Retinal pigment epithelial cell (primary cell): Measurements from ENCODE around the gene PLA2G4F.

ENCODE experiments used
- DNase-seq: peaks from one replicate; pipeline ENCODE4 v3.0.0-alpha.2; 2010; ENCODE audit warnings: low read depth
- H3K4me3 ChIP-seq: 2 replicates; pipeline ENCODE4 v1.5.1; 2011; ENCODE audit warnings: mild to moderate bottlenecking, low read length, control low read depth, moderate library complexity
- CTCF ChIP-seq: conservative IDR thresholded peaks from 2 replicates; pipeline ENCODE4 v1.5.1; 2011; ENCODE audit warnings: low read depth, low read length, control low read depth, inconsistent platforms

Gene PLA2G4F

DNA sequence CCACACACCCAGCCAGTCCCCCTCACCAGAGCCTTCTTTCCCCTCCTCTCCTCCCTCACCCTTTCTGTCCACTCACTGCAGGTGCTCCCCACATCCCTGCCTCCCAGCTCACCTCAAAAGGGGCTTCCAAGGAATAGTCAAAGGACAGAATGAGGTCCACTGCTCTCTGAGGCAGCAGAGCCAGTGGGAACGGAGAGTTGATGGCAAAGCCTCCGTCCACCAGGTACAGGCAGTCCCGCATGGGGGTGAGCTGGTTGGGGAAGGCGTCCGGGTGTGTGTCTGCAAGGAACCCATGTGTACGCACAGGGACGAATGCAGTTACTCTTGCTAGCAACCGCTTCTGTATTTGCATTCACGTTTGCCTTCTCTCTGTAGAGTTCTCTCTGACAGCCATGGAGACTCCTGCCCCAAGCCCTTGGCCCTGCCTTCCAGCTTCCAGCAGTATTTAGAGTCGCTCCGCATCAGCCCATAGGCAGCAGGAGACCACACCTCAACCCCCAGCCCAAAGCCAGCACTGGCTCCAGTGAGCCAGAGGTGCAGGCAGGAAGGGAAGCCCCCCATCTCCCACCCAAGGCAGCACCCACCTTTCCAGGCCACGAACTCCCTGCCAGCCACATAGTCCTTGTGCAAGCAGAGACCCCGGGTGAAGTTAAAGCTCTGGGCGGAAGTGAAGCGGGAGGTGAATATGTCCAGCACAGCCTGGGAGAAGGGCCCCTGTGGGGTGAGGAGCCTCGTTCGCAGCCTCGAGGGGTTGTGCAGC lies 12.4 kb downstream of the PLA2G4F start:
- no peak overlapping the region for H3K4me3 ChIP-seq
- no peak for DNase-seq
- no peak for TF ChIP-seq CTCF

- DNase-seq = no peak
- no peak for TF ChIP-seq CTCF
- H3K4me3 ChIP-seq = no peak overlapping the region
Observed at GRCh38 chr15:42143356-42143755, 13.1 kb downstream of the PLA2G4F start.

DNA sequence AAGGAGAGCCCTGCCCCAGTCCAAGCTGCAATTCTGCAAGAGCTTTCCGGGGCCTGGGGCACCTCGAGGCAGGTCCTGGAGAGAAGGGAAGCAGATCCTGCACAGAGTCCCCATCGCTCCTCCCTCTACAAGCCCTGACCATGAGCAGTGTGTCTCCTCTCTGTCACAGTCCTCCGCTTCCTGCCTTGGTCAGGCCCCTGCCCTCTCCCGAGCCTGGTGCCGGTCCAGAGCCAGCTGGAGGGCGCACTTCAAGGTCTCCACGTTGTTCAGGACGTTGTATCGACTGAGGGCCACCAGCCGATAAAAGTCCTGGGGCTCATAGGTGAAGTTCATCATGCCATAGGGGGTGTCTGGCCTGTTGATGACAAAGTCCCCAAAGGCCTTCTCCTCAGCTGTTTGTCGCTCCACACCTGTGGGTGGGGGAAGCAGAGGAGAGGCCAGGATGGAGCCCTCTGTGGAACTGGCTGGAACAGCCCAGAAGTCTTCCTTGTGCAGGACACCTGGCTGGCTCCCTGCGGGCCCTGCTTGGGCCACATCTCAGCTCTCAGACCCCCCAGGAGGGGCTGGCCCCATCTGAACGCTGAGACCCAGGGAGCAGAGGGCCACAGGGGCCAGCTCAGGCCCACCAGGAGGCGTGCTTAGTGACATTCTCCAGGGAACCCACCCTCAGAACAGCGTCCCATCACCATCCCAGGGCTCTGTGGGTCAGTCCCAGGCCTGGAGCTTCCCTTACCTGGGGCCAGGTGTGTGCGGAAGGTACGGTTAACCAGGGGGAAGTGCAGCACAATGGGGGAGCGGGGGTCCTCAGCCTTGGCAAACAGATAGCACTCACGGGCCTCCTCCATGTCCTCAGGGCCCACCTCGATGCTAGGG lies 14.4 kb downstream of the PLA2G4F start:
- DNase-seq = no peak
- H3K4me3 ChIP-seq = no peak overlapping the region
- TF ChIP-seq CTCF = no peak

DNA sequence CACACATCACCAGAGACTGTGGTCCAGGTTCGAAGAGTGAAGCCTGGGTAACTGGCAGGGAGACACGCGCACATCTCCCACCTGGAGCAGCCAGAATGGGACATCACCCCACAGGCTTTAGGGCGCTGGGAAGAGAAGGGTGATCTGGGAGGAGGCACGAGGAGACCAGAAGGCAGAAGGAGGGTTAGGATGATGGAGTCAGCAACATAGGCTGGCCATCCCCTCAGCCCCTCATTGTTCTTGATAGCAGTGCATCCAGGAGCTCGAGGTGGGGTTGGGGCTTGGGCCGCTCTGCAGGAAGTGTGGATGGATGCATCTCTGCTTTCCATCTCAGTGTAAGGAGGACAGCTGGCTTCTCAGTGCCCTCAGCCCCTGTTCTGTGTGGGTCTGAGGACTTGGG lies 15.2 kb downstream of the PLA2G4F start:
- DNase-seq = no peak
- H3K4me3 ChIP-seq = no peak overlapping the region
- TF ChIP-seq CTCF = no peak

DNA sequence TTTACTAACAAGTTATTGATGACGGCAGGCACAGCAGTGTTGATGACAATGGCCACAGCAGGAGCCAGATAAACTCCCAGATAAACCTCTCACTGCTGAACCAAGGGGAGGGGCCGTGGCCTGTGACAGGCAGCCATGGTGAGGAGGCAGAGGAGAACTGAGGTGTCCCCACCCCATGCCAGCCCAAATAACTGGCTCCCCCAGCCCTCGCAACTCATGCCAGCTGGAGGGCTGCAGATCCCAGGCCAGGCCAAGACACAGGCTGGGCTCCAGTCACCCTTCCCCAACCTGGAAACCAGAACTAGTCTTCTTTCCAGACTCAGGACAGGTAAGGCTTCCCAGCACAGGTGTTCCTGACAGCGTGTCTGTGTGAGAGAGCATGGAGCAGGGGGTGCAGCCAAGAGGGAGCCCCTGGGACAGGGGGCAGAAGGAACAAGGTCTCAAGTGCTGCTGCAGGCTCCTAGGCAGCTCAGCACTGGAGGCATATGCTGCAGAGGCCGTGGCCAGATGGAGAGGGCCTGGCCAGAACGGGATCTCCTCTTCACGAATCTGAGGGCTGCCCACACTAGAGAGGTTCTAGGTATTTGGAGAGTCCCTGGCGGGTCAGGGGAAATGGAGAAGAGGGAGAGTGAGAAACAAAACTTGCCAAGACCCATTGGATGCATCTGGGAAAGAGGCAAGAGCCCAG lies 15.9 kb downstream of the PLA2G4F start:
- DNase-seq = no peak
- TF ChIP-seq CTCF = no peak

GRCh38 chr15:42139596-42139995 lies 16.8 kb downstream of the PLA2G4F start:
- no peak for DNase-seq
- no peak for TF ChIP-seq CTCF
- no peak overlapping the region for H3K4me3 ChIP-seq

More for the DNA sequence above, 15.9 kb downstream of the PLA2G4F start:
- no peak overlapping the region for H3K4me3 ChIP-seq
